DMS153 treated with DMSO at 0.1 percent for 48 hours (cell line): ENCODE measurements around the gene ANKRD13D.

Experiments
- DNase-seq: peaks from one replicate; lab custom pipeline; 2025; ENCODE audit not compliant: unreplicated experiment; lab: John Stamatoyannopoulos, UW

ANKRD13D gene

DNA sequence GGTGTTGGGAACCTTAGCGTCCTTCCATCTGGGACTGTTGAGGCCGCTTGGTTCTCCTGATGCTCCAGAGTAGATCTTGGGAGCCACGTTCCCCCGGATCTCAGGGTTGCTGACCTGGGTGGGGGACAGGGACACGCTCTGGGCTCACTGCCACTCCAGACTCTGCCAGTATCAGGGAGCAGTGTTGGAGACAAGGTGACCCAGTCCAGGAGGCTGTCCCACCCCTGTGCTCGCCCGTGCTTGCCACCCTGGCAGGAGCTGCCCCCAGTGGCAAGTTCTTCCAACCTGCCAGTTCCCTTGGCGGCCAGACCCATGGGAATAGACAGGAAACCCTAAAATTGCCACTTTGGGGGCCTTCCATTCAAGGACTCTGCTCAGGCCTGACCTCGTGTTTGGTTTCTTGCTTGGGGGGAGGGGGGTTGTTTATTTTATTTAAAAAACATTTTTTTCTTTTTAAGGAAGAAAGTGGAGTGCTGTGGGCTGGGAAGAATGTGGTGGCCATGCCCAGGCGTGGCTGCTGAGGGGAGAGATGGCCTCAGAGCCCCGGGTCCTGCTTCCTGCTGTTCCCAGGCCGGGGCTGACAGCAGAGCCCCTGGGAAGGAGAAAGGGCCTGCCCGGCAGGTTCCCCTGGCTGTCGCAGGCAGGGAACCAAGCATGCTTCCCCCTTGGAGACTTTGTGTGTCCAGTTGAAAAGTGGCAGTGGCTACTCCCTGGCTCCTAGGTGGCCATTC lies 15.7 kb upstream of the ANKRD13D start:
- no peak for DNase-seq

DNA sequence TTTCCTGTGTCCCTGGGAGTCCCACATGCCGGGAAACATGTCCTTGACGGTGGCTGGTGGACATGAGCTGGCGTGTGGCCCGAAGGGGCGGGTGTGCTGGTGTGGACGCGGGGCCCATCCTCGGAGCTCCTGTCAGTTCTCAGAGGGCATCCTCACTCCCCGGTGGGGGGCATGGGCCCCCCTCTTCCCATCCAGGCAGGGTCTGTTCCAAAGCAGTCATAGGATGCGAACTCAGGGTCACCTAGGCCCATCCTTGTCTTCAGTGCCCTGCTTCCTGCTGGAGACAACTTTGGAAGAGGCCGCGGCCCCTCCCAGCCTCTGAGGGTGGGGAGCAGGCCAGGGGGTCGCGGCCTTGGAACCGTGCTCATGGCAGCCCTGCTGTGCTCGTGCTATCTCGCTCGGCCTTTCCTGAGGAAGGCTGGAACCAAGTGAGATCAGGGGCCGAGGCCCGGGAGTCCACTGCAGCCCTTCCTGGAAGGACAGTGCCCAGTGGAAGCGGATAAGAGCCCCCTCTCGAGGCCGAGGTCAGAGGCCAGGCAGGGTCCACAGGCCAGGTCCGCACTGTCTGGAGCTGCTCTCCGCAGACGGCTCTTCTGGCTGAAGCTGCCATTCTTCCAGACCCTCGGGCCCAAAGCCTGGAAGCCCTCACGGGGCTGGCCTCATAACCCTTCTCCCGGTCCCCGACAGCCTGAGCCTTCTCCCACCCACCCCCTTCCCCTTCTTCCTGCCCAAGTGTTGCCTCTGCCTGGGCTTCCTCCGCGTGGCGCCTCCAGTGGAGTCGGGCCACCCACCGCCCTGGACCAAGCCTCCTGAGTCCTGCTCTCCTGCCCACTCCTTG lies 14.1 kb upstream of the ANKRD13D start:
- DNase-seq, result no peak

DNA sequence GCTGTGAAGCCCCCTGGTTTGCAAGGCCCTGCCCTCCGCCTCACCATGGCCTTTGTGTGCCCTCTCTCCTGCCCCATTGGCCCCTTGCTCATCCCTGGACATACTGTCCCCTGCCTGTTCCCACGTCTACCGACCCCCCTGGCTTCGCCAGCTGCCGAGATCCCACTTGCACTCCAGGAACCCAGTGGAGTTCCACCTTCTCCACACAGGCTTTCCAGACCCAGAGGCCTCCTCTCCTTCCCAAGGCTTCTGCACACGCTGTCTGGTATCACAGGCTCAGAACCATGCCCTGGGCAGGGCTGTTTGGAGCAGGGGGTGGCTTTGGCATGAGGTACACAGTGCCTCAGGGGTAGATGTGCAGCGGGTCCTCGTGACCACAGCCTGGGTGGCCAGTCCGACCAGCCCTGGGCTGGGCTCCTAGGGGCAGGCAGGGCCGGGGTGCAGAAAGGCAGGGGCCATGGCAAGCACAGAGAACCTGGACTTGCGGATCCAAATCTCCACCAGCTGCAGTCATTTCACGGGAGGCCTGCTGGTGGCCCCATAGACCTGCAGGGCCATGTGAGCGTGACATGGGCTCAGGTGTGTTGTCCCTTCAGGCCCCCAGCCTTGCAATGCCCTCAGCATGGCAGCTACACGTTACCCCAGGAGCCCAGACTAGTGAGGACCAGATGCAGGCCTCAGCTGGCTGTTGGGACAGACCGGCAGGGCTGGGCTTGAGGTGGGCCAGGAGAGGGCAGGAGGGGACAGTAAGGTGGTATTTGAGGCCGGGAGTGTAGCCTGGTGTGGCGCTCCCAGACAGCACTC lies 13.3 kb upstream of the ANKRD13D start:
- no peak for DNase-seq

DNA sequence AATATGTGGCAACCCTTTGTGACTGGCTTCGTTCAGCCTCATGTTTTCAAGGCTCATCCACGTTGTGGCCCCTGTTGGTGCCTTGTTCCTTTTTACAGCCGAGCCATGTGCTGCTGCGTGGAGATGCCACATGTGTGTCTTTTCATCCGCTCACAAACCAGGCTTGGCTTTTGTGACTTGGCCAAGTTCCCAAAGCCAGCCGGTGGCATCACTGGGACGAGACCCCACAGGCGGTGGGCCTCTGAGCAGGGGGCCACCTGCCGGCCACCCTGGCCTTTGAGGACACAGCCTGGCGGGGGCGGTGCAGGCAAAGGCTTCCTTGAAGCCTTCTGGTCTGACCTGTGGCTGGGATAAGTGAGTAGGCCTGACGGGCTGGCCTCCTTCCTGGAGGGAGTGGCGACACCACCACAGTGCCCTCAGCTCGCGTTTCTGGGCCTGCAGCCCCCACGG lies 12.3 kb upstream of the ANKRD13D start:
- no peak for DNase-seq

DNA sequence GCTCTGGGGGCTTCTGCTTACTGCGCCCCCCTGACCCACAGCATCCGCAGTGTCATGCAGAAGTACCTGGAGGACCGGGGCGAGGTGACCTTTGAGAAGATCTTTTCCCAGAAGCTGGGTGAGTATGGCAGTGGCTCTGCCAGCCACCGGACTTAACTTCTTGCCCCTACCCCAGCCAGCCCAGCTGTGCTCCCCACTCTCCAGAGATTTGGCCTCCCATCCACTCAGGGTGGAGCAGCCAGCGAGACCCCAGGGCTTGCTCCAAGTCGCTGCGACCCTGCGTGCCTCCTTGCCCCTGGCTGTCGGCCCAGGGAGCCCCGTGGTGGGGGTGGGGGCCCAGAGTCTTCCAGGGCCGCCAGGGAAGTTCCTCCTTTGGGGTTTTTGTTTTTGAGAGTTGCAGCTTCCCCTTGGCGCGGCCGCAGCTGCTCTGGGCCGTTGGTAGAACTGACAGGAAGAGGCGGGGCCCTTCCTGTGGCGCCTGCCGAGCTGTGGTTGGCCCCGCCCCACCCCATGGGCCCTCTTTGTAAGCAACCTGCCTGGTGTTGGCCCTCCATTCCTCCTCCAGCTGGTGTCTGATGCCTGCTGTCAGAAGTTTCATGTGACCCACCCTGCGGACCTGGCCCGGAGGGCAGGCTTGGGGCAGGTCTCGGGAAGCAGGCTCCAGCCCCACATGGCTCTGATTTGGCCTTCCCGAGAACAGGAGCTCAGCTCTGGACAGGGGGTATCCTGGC lies 11.7 kb upstream of the ANKRD13D start:
- DNase-seq, result peak; percentile 89

DNA sequence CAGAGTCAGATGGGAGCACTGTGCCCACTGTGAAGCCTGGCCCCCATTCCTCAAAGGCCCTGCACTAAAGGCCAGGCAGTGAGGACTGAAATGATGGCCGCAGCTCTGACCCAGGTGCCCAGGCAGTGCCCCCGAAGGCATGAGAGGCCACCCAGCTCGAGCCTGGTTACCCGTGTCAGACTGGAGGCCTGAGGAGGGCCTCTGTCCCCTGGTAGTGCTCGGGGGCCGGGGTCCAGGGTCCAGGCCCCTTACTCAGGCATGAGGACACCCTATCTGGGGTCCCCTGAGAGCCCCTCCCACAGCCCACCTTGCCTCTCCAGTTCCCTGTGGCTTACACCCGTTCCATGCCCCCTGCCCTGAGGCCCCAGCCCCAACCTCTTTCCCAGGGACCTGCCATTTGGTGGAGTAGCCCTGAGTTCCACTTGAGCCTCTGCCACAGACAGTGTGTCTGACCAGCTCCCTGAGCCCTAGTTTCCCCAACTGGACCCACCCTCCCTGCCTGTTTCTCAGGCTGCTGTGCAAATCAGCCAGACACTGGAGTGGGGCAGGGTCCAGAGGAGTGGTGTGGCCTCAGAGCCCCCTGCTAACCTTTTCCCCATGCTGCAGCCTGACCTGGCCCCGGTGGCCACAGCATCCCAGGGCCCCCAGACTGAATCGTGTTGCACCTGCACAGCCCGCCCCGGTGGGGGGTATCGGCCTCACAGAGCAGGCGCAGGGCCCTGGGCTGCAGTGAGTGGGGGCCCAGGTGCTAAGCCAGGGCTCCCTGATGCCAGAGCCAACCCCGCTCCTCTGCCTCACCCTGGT lies 10.8 kb upstream of the ANKRD13D start:
- no peak for DNase-seq

DNA sequence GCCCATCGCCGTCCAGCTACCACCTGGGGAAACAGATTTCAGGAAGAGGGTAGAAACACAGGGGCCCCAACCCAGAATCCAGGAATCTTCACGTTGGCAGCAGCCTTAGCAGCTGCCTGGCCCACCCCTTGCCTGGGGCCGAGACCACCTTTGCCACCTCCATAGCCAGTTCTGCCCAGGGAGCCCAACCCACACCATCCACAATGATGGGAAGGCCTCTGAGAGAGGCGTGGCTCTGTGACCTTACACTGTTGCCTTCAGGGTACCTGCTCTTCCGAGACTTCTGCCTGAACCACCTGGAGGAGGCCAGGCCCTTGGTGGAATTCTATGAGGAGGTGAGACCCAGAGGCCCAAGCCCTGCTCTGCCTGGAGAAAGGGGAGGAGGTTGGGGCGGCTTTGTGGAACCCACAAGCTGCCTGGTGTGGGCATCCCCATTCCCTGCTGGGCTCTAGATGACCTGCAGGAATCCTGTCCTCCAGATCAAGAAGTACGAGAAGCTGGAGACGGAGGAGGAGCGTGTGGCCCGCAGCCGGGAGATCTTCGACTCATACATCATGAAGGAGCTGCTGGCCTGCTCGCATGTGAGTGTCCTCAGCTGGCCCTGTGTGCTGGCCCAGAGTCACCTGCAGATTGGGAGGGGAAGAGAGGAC lies 10.0 kb upstream of the ANKRD13D start:
- DNase-seq, result no peak

DNA sequence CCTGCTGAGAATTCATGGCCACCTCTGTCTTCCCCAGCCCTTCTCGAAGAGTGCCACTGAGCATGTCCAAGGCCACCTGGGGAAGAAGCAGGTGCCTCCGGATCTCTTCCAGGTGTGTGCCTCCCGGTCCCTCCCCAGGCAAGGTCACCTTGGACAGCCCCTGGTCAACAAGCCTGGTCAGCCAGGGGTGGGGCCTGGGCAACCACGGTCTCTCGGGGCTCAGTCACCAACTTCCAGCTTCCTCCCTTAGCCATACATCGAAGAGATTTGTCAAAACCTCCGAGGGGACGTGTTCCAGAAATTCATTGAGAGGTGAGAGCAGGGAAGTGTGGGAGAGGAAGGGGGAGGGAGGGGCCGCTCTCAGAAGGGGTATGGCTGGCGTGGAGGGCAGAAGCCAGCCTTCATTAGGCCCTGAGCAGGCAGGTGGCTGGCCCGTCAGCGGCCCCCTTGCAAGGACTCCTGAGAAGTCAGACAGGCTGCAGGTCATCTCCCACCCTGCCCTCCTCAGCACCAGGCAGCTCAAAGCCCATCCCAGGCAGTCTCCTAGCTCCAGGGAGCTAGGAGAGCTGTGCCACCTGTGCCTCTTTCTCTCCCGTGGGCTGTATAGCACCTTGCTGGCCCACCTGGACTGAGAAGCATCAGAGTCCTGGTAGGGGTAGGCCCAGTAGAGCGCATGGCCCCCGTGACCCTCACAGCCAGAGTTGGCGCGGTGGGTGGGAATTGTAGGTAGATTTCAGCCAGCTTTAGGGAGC lies 9.3 kb upstream of the ANKRD13D start:
- DNase-seq, result no peak

DNA sequence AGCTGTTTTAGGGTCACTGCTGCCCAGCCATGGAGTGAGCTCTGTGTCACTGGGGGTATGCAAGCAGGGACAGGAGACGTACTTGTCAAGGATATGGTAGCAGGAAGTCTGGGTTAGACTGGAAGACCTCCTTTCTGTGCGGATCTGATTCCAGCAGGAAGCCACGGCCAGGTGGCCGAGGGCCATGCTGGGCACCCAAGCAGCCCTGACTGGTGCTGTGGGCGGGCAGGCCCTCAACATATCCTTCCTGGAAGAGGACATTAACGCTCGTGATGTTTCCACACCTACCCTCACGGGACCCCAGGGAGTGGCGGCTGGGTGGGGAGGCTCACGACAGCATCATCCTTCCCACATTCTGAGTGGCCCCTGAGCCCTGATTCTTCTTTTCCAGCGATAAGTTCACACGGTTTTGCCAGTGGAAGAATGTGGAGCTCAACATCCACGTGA lies 8.7 kb upstream of the ANKRD13D start:
- no peak for DNase-seq

DNA sequence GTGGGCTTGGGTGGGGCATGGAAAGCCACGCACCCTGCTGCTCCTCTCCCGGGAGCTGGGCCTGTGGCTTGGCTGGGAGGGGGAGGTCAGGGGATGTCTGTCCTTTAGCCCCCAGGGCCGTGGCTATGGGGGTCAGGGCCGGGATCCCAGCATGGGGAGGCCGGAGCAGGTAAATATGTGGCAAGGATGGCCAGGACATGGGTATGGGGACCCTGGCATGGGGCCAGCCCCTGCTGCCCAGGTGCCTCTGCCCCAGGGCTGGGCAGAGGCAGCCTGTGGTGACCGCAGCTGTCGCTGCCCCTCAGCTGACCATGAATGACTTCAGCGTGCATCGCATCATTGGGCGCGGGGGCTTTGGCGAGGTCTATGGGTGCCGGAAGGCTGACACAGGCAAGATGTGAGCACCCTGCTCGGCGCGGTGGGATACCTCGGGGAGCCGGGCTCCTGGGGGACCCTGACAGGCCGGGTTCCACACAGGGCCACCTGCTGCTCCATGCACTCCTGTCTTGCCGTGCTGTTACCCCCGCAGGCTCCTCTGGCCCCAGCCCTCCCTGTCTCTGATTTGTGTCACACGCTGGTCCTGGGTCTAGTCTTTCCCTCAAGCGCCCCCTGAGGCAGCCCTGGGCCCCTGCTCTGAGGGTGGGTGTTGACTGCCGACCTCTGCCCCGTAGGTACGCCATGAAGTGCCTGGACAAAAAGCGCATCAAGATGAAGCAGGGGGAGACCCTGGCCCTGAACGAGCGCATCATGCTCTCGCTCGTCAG lies 8.1 kb upstream of the ANKRD13D start:
- DNase-seq, result no peak

DNA sequence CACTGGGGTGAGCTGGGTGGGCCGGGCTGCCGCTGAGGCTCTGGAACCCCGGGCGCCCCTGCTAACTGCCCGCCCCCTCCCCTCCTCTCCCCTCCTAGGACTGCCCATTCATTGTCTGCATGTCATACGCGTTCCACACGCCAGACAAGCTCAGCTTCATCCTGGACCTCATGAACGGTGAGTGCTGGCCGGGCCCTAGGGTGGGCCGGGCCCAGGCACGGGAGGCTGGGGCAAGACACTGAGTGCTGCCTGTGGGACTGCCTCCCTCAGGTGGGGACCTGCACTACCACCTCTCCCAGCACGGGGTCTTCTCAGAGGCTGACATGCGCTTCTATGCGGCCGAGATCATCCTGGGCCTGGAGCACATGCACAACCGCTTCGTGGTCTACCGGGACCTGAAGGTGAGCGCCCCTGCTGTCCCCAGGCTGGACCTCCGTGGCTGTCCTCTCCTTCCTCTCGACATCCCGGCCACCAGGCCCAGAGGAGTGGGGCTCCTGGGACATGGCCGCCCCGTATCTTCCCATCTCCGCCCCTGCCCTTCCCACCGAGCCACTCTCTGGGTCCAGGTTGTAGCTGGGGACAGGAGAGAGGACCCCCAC lies 7.5 kb upstream of the ANKRD13D start:
- DNase-seq, result no peak

DNA sequence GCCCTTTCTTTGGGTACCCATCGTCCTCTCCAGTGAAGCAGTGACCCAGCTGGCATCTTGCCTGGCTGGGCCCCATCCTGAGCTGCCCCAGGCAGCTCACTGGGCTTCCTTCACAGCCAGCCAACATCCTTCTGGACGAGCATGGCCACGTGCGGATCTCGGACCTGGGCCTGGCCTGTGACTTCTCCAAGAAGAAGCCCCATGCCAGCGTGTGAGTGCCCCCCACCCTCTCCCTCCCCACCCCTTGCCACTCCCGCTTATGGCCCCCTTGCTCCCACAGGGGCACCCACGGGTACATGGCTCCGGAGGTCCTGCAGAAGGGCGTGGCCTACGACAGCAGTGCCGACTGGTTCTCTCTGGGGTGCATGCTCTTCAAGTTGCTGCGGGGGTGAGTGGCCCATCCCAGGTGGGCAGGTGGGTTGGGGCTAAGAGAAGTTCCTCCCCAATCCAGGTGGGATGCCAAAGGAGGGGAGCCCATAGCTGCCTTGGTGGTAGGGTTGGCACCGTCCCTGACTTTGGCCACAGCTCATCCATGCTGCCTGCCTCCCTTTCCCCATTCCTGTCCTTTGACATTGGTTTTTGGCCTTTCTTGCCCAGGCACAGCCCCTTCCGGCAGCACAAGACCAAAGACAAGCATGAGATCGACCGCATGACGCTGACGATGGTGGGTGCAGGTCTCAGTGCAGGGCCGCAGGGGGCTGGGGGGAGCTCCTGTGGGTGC lies 6.8 kb upstream of the ANKRD13D start:
- no peak for DNase-seq

DNA sequence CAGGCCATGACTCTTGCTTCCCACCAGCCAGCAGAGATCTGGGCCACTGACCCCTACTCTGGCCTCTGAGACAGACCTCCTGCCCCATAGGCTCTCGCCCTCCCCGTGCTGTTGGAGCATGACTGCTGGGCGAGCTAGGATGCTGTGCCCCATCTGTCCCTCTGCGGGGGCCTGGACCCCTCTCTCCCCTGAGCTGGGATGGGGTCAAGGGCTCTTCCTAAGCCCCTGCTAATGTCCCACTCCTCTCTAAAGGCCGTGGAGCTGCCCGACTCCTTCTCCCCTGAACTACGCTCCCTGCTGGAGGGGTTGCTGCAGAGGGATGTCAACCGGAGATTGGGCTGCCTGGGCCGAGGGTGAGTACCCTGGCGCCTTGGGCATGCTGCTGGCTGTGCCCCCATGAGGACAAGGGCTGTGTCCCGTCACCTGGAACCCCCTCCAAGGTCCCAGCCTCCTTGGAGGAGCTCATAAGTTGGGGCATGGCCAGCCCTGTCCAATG lies 6.2 kb upstream of the ANKRD13D start:
- no peak for DNase-seq

DNA sequence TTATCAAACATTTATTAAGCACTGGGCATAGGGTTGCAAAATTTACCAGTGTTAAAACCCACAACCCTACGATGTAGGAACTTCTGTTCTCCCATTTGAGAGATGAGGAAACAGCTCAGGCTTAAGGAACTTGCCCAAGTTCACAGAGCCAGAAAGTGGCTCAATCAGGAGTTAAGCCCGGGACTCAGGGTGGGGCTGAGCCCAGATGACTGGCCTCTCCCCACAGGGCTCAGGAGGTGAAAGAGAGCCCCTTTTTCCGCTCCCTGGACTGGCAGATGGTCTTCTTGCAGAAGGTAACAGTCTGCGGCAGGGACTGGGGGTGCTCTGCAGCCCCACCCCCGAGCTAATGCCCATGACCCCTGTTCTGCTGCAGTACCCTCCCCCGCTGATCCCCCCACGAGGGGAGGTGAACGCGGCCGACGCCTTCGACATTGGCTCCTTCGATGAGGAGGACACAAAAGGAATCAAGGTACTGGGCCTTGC lies 5.6 kb upstream of the ANKRD13D start:
- DNase-seq, result no peak

DNA sequence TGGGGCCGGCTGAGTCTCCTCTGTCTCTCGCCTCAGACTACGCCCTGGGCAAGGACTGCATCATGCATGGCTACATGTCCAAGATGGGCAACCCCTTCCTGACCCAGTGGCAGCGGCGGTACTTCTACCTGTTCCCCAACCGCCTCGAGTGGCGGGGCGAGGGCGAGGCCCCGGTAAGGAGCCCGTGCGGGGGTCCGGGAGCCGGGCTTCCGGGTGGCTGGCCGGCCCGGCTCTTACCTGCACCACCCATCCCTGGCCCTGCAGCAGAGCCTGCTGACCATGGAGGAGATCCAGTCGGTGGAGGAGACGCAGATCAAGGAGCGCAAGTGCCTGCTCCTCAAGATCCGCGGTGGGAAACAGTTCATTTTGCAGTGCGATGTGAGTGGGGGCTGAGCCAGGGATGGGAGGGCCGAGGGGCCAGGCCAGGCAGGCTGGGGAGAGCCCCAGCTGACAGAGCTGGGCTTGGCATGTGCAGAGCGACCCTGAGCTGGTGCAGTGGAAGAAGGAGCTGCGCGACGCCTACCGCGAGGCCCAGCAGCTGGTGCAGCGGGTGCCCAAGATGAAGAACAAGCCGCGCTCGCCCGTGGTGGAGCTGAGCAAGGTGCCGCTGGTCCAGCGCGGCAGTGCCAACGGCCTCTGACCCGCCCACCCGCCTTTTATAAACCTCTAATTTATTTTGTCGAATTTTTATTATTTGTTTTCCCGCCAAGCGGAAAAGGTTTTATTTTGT lies 4.1 kb upstream of the ANKRD13D start:
- DNase-seq, result no peak
